HG03196 (cell line): ENCODE measurements around the gene GZMB.
"Not testable (repeated sequence)": the region's sequence is repeated elsewhere in the genome, so short reads cannot be mapped to it uniquely, and the experiment has no call there.

Experiments used
- ATAC-seq: cut with Tn5 transposase; IDR thresholded peaks from one replicate; pipeline ENCODE4 v1.9.1; 2021; ENCODE audit not compliant: unreplicated experiment

Gene GZMB, protein sequence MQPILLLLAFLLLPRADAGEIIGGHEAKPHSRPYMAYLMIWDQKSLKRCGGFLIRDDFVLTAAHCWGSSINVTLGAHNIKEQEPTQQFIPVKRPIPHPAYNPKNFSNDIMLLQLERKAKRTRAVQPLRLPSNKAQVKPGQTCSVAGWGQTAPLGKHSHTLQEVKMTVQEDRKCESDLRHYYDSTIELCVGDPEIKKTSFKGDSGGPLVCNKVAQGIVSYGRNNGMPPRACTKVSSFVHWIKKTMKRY

DNA sequence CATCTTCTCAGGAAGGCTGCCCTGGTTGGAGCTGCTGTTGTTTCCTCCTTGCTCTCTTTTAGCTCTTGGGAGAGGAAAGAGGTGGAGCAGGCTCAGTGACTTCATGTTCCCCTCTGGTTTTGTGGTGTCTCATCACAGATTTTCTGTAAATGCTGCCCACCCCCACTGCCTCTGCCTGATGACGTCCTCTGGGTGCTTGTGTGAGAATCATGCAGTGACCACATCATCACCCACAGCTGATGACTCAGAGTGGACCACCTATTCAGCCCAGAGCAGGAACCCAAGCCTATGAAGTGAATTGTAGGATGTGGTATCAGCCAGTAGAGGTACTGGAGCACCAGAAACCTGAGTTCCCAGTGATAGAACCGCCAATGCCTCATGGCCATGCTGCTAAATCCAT lies at the start of gene GZMB:
Gene GZMB (minus strand): TSS at position 33 of the 400 bp plus-strand sequence. CDS start 30 bp downstream, at position 3.
- no peak for ATAC-seq

DNA sequence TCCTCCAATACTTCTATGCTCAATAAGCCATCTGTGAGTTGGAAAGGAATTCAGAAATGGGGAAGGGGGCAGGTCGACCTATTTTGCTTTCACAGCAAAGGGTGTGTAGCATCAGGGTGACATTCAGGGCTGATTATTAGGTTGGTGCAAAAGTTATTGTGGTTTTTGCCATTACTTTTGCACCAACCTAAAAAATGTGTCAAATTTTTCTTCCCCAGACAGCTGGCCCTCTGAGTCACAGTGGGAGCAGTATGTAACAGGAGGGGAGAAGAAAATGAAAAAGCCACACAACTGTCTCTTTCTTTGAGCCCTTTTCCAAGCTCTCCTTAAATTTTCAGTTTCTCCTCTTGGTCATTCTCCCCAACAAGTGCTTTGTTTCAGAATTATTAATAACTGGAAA lies 47.1 kb upstream of the GZMB start:
- ATAC-seq = no peak

DNA sequence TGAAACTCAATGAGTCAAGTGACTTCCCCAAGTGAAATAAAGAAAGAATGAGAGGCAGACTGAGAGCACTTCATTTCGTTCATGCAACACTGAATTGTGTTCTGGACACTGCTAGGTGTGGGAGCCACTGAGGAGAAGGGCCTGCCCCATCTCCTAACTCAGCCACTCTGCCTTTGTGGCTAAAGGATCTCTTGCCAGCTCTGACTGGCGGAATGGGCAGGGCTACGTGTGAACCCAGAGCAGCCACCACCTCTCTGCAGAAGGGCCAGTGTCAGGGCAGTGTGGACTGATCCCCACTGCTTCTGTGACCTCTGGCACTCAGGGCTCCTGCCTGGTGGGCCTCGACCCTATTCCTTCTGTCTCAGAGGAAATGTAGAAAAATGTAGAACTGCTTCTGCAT lies 46.5 kb upstream of the GZMB start:
- ATAC-seq = no peak

DNA sequence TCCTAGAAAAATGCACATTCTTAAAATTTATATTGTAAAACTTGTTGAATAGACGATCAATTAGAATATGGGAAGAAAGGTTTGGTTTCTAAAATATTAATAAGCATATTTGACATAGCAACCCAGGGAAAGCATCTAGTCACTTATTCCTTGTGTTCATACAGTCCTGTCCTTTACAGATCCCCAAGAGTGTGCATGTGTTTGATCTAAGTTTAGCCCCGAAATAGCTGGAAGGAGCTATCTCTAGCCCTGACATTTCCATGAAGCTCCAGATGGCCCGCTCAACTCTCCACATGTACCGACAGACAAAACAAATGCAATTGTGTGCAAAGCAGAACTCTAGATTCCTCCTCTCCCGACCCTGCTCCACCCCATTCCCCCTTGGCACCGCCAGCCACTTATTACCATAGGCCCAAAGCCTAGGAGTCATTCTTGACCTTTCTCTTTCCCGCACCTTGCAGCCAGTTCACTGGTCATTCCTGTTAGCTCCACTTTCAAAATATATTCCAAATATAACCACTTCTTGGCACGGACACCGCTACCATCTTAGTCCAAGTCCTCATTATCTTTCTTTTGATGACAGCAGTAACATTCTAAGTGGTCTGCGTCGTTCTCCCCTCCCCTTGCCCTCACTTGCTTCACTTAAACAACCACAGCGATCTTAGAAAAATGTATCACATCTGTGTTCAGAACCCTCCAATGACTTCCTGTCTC lies 45.4 kb upstream of the GZMB start:
- no peak for ATAC-seq

DNA sequence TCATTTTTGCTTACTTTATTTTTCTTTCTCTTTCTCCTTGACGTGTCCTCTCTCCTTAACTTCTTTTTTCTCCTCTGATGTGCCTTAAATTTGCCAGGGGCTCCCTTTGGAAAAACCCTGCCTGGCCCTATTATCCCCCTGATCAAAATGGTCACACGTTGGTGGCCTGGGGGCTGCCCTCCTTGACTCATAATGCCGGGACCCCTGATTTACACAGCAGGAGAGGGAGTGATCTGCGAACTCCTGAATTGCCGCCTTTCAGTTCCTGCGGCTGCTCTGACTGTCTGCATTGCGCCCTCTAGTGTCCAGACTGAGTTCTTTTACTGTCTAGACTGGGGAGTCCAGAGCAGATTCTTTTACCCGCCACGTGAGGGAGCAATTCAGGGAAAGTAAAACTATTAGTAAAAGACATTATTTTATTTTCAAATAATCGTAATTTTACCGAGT lies 44.8 kb upstream of the GZMB start:
- peak; percentile 63 for ATAC-seq

DNA sequence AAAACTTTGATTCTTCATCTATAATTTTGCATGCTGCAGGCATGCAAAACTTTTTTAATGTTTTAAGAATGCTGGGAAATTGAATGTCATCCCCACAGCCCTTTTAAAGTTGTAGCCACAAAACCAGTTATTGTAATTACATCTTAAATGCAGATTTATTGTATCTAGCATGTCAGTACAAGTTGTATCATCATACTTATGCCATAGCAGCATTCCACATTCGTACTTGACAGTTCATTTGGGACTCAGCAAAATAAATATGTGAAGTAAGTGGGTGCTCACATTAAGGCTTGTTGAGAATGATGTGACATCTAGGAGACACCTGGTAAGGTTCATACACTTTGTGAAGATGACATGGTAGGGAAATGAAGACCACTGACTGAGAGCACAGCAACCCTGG lies 44.0 kb upstream of the GZMB start:
- ATAC-seq = no peak

DNA sequence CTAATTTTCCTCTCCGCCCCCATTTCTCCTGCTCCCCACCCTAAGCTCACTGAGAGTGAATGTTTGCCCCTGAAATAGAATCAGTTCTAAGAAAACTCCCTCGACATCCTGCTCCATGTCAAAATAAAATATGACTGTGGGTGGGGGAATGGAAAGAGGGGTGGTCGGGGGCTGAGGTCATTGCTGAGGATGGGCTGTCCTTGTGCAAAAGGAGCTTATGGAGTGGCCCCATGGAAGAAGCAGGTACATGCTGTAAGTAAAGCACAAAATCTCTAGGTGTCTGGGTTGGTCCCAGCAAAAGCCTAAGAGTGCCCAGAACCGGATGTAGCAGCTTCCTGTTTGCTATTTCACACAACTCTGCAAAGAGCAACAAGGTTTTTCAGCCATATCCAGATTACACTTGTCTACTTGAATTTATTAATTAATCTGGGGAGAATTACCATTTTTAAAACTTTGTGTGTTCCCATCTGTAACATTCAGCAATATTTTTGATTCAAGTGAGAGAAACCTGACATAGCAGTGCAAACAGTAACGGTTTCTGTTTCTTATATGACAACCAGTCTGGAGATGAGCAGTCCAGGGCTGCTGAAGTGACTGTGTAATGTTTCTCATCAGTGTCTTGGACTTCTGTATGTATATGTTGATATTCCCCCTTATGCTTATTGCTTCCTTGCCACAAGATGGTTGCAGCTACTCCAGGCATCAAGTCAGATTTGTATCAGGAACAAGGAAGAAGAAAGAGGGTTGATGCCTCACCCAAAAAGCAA lies 40.4 kb upstream of the GZMB start:
- peak; percentile 60 for ATAC-seq

DNA sequence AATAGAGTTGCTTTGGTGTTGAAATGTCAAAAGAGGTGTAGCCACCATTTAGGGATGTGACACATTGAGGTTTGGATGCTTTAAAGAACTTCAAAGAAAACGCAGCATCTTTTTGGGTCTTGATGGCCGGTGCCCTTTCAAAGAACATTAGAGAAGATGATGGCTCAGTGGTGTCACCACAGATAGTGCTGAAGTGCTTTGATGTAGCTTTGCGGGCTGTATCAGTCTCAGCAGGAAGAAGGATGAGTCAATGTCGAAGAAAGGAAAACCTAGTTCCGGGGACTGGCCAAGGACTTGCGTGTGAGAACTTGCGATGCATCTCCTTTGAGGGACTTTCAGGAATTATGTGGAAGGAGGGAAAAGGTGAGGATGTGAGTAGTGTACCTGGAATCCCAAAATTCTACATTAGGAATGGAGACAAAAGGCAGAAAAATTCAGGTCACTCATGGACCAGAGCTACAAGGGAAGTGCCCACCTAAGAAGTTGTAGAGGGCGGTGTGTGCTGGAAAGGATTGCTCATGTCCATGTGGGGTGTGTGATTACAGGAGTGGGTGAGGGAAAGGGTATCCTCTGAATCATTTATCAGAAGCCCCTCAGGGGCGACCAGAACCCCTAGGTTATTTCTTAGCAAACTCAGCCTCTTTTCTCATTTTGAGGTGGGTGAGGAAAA lies 39.7 kb upstream of the GZMB start:
- peak; percentile 60 for ATAC-seq

DNA sequence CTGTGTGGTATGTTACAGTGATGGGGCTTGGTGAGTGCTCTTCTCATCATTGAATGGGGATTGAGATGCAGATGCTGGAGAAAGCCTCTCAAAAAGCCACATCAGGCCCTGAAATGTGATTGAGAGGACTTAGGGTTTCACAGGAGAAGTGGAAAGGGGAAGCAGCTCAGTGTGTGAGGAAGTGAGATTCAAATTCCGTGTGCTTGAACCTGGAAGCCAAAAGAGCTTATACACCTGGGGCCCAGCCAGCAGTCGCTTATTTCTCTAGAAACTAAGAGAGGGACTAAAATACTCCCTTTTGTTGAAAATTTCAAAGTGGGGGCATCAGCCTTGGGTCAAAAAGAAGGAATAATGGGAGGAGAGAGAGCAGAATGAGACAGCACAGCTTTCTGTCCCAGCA lies 39.1 kb upstream of the GZMB start:
- peak; percentile 40 for ATAC-seq

DNA sequence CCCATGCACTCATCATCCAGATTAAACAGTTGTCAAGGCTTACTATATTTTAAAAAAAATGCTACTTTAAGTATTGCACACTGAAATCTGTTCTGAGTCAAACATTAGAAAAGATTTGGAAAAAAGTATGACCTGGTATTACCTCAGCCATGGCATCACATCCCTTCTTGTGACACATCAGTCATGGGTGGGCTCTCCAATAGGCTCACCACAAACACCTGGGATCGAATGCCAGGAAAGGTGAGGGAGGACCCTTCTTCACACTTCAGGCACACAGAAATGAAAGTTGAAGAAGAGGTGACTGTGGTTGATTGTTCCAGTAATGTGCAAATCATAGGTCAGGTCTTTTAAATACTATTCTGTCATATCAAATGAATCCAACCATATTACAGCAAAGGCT lies 36.6 kb upstream of the GZMB start:
- ATAC-seq = no peak

DNA sequence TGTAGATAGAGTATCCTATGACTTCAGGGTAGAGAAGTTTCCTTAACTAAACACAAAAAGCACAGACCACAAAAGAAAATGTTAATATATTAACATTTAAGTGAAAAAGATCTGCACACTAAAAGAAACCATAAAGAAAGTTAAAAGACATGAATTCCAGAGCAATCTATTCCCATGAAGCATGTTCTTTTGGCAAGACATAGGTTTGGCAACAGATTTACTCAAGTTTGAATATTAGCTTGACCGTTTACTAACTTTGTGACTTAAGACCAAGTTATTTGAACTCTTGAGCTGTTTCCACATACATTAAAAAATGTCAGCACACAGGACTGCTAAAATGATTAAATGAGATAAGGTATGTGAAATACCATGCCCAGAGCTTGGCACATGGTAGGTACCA lies 35.7 kb upstream of the GZMB start:
- ATAC-seq = no peak

DNA sequence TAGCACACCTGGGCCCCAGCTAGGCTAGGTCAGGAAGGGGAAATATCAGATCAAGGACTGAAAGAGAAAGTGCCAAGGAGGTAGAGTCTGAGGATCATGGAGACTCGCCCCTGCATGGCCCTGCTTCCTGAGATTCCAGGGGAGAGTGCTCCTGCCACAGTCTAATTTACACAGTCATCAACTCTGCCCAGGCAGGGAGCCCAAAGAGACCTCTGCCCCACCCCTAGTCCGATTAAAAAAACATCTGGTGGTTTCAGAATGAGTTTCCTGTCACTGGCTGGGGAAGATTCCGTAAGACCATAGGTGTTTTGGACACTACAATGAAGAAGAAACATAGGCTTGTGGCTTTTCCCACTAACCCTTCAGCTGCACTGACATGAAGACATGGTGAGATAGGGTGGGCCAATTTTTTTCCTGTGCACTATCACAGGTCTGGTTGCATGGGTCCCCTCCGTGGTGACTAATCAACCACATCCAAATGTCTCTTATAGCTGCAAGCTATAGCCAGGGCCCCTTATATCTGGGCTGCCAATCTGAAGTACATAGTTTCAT lies 31.5 kb upstream of the GZMB start:
- ATAC-seq = peak; percentile 89

DNA sequence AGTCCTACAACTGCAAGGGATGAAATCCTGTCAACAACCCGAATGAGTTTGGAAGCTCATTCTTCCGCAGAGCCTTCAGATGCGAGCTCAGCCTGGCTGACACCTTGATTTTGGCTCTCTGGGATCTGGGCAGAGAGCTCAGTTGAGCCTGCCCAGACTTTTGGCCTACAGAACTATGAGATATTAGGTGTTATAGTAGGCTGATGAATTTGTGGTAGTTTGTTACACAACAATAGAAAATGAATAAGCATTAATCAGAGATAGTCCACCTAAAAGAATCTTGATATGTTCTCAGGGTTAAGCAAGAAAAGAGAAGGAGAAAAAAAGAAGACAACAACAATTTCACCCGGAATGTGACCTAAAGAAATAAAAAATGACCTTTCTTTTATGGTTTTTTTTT lies 30.4 kb upstream of the GZMB start:
- no peak for ATAC-seq

DNA sequence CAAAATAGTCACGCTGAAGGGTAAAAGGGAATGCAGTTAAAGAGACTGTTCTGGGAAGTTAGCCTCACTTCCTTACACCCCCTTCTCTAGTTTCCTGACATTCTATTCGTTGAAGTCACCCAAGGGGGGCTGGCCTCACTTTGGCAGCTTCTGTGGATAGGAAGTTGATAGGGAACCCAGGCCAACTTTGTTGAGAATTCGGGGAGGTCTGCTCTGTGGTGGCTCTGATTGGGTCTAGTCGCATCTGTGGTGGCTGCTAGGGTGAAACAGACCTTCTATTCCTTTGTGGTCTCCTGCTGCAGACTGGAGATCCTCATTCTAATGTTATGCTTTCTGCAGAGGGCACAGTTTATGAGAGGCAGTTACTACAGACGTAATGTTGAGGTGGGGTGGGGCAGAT lies 28.8 kb upstream of the GZMB start:
- no peak for ATAC-seq

DNA sequence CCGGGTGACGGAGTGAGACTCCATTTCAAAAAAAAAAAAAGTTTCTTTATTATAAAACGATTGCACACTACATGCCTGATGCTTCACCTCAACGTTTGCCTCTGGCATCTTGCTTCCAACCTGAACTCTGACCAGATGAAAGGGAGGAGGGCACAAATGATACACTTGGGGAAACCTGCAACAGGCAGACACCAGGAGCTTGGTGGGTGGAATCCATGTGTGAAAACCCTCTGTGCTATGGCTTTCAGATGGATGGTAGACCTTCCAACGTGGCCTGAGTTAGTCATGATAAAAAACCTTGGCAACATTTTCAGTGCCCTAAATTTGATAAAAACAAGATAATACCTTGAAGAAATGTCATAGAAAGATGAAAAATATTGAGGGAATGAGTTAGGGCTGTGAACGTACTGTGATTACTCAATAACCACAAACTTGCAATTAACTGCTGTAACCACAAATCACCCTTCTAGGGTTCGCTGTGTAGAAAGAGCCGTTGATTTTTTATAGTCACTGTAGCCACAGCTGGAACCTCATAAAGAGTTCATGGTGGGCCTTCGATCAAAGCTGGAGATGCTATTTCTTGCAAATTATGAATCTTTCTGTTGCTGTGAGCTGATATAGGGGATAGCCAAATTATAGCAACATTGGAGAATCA lies 26.1 kb upstream of the GZMB start:
- ATAC-seq = no peak

DNA sequence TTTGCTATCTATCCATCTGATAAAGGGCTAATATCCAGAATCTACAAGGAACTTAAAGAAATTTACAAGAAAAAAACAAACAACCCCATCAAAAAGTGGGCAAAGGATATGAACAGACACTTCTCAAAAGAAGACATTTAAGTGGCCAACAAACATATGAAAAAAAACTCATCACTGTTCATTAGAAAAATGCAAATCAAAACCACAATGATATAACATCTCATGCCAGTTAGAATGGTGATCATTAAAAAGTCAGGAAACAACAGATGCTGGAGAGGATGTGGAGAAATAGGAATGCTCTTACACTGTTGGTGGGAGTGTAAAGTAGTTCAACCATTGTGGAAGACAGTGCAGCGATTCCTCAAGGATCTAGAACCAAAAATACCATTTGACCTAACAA lies 14.4 kb upstream of the GZMB start:
- not testable (repeated sequence) for ATAC-seq

DNA sequence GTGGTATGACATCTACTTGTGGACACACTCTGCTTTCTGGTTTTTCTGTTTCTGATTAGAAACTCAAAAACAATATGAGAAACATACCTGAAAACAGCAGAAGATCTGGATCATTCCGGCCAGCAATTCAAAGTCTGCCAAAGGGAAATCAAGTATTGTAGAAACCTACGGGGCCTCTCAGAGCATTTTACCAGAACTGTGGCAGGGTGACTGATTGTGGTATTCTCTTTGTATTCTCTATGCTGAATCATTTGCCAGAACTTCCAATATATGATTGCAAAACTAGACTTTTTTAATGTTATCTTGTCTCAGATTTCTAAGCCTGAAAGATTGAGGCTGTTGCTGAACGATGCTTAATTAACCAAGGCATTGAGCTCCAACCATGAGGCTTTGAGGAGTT lies 5.9 kb upstream of the GZMB start:
- ATAC-seq = no peak

DNA sequence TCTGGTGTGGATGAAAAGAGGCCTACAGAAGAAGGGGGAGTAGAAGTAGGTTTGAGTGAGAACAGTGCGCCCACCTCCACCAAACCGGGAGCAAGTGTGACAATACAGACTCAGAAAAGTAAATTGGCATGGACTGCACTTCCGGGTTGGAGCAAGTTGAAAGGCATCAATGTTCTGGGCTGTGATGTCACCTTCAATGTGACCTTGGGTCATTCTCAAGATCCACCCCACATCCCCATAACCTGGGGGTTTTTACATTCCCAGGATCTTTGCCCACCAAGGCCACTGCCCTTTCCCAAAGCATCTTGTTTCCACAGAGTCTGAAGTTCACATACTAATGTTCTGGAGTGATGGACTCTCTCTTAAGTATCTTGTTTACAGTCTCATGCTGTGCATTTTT lies 5.3 kb upstream of the GZMB start:
- ATAC-seq = no peak

DNA sequence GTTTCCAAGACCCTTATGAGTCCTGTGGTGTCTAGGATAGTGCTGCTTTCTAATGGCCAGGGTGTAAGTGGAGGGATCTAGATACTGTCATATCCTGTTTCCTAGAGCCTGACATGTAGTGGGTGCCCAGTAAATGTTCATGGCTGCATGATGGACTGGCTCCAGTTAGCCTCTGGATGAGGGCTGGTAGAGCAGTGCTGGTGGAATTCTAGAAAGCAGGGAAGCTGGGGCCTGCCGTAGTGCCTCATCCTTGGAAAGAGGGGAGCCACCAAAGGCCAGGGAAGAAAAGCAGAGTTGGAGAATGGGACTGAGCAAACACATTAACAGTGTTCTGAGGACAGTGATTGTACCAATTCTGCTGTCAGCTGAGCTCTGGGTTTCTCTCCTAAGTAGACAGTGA lies 637 bp downstream of the GZMB start:
- ATAC-seq = no peak

DNA sequence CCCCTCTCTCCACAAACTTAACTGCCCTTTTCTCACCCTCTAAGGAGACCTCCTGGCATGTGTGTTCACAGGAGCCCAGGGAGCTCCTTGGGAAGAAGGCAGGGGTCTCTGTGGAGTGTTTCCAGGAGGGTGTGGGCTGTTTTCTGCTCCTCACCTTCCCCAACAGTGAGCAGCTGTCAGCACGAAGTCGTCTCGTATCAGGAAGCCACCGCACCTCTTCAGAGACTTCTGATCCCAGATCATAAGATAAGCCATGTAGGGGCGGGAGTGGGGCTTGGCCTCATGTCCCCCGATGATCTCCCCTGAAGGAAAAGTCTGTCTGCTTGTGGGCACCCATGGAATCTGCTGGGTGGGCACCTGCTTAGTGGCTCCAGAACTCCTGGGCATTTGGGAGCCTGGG lies 1.2 kb downstream of the GZMB start:
- ATAC-seq = no peak

DNA sequence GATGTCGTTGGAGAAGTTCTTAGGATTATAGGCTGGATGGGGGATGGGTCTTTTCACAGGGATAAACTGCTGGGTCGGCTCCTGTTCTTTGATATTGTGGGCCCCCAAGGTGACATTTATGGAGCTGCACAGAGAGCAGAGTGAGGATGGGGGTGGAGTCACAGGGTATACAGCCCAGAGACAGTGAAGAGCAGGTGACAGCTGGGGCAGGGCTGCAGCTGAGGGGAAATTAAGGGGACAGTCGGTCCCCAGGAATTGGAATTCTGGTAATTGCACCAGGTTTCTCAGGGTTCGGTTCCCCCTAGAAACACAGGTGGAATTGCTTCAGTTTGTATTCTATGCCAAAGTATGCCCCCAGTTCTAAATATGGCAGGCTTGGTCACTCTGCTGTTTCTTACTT lies 1.7 kb downstream of the GZMB start:
- ATAC-seq = no peak
